HG02571 (cell line): ENCODE data around the gene ABCA2.
"Not testable (repeated sequence)": the region's sequence is repeated elsewhere in the genome, so short reads cannot be mapped to it uniquely, and the experiment has no call there.

Experiments
- ATAC-seq: cut with Tn5 transposase; IDR thresholded peaks from one replicate; pipeline ENCODE4 v1.9.1; 2021; ENCODE audit warnings: mild to moderate bottlenecking, moderate library complexity; ENCODE audit not compliant: unreplicated experiment

ABCA2 gene

GRCh38 chr9:137063311-137064026, 35.4 kb upstream of the ABCA2 start:
- ATAC-seq: no peak

GRCh38 chr9:137062798-137063197, 34.8 kb upstream of the ABCA2 start:
- ATAC-seq: not testable (repeated sequence)

- no peak for ATAC-seq
These were observed 34.3 kb upstream of the ABCA2 start for GRCh38 chr9:137062384-137062783.

- ATAC-seq: no peak
These were observed 30.6 kb upstream of the ABCA2 start for GRCh38 chr9:137058521-137059234.

- no peak for ATAC-seq
These were observed 29.5 kb upstream of the ABCA2 start for GRCh38 chr9:137057545-137057944.

- no peak for ATAC-seq
These were observed 28.8 kb upstream of the ABCA2 start for GRCh38 chr9:137056739-137057415.

- no peak for ATAC-seq
These were observed 27.6 kb upstream of the ABCA2 start for GRCh38 chr9:137055385-137056364.

- ATAC-seq: no peak
These were observed 26.9 kb upstream of the ABCA2 start for GRCh38 chr9:137054932-137055384.

- no peak for ATAC-seq
These were observed 26.2 kb upstream of the ABCA2 start, which contains the start of gene ENTPD2 for GRCh38 chr9:137053944-137054931. Gene ENTPD2, minus strand, starts transcription at chr9:137054061. Its CDS starts 64 bp downstream, at chr9:137053997.

GRCh38 chr9:137052998-137053943, 25.2 kb upstream of the ABCA2 start:
- no peak for ATAC-seq

- ATAC-seq: no peak
These were observed 24.3 kb upstream of the ABCA2 start for GRCh38 chr9:137052293-137052692.

GRCh38 chr9:137051145-137051724, 23.2 kb upstream of the ABCA2 start:
- ATAC-seq: no peak

GRCh38 chr9:137050570-137050969, 22.5 kb upstream of the ABCA2 start:
- ATAC-seq: no peak

GRCh38 chr9:137049544-137050449, 21.8 kb upstream of the ABCA2 start:
- ATAC-seq: no peak

- ATAC-seq: no peak
These were observed 20.9 kb upstream of the ABCA2 start for GRCh38 chr9:137048655-137049543.
